HG02588 (cell line): ENCODE data around the gene NEB.

Experiments used
- ATAC-seq: cut with Tn5 transposase; IDR thresholded peaks from one replicate; pipeline ENCODE4 v1.9.1; 2021; ENCODE audit warnings: mild to moderate bottlenecking, moderate library complexity; ENCODE audit not compliant: unreplicated experiment

Gene NEB

DNA sequence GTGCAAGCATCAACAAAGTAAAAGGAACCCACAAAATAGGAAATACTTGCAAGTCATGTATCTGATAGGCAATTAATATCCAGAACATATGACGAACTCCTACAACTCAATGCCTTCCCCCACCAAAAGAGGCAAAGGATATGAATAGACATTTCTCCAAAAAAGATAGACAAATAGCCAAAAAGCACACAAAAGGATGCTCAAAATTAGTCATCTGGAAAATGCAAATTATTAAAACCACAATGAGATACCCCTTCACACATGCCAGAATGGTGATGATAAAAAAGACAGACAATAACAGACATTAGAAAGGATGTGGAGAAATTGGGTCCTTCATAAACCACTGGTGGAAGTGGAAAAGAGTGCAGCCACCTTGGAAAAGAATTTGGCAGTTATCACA, 248.2 kb downstream of the NEB start:
- ATAC-seq, result no peak

DNA sequence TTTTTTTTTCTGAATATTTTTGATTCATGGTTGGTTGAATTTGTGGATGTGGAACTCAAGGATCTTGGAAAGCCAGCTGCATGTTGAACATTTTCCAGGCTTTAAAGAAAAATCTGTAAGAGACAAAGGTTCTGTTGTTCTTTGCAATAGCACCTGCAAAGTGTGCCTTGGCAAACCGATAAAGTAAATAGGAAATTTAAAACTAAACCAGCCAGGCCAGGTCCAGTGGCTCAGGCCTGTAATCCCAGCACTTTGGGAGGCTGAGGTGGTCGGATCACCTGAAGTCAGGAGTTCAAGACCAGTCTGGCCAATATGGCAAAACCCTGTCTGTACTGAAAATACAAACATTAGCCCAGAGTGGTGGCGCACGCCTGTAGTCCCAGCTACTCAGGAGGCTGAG, 250.2 kb downstream of the NEB start:
- ATAC-seq, result no peak

DNA sequence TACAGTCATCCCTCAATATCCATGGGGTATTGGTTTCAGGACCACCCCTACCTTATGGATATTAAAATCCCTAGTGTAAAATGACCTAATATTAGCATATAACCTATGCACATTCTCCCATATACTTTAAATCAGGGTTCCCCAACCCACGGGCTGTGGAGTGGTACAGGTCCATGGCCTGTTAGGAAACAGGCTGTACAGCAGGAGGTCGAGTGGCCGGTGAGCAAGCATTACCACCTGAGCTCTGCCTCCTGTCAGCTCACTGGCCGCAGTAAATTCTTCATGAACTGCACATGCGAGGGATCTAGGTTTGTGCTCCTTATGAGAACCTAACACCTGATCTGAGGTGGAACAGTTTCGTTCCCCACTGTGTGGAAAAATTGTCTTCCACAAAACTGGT, 250.7 kb downstream of the NEB start:
- ATAC-seq, result no peak

DNA sequence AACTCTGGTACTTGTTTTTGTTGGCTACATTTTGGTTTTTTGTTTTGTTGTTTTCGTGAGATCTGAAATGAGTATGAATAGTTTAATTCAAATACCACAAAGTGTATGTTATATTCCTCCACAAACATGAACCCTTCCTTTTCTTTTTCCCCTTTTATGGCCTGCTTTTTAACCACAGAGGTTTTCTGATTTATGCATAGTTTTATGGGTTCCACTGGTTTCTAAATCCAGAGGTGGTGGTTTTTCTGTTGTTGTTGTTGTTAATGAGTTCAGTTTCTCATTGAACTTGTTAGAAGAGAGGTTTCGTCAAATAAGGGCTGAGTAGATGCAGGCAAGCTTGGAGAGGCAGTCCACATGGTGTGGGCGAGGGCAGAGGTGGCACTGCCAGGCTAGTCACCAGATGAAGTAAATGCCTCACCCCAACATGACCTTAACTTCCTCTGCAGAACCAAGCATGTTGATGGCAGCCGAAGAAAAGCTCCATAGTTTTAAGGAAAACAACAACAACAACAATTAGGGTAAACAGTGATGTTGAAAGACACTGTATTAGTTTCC, 252.0 kb downstream of the NEB start:
- no peak for ATAC-seq

DNA sequence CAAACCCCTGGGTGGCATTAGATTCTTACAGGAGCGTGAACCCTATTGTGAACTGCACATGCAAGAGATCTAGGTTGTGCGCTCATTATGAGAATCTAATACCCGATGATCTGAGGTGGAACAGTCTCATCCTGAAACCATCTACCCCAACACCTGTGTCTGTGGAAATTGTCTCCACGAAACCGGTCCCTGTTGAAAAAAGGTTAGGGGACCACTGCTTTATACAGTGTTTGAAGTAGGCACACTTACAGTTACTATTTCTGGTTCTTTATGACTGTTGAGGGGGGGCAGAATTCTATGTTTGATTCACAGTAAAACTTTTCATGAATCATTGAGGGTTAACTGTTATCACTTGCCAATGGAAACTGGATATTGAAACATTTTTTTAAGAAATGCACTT, 252.5 kb downstream of the NEB start:
- ATAC-seq, result no peak

DNA sequence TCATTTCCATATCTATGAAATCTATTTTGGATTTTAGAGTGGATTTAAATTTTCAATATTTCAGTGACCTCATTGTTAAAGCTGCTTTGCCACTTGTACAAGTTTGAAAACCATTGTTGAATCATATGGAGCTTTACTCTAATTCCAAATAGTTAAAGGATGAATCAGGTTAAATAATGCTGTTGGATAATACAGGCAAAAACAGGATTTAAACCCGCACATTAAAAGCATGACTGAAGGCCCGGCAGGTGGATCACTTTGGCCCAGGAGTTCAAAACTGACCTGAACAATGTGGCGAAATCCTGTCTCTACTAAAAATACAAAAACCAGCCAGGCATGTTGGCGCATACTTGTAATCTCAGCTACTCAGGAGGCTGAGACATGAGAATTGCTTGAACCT, 256.3 kb downstream of the NEB start:
- ATAC-seq, result no peak

DNA sequence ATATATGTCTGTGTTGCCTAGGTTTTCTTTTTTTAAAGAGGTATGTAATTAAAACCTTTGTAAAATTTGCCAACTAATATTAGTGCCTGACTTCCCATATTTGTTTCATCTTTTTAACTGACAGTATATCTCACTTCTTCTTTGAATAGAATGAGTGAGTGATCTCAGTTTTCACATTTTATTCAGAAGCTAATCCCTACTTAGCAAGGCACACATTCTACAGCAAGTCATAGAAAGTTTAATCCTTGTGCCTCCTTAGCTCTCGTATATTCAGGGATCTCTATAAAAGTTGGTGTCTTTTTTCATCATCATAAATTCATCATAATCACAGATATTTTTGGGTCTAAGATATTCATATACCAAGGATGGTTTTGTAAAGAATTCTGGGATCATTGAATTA, 258.0 kb downstream of the NEB start:
- no peak for ATAC-seq

DNA sequence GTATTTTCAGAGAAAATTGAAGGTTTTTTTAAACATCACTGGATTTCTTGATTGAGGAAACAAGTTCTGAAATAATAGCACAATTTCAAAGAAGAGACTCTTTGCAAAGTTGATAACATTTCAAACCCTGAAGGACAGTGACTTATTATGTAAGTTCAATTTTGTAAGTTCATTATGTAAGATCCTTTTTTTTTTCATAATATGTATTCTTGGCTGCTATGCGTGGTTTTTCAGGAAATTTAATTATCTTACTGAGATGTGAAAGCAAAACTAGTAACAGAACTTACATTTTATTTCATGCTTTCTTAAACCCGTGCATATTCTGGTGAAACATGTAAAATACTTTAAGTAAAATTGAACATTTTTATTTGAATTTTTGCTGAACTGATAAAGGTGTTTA, 259.2 kb downstream of the NEB start:
- no peak for ATAC-seq

DNA sequence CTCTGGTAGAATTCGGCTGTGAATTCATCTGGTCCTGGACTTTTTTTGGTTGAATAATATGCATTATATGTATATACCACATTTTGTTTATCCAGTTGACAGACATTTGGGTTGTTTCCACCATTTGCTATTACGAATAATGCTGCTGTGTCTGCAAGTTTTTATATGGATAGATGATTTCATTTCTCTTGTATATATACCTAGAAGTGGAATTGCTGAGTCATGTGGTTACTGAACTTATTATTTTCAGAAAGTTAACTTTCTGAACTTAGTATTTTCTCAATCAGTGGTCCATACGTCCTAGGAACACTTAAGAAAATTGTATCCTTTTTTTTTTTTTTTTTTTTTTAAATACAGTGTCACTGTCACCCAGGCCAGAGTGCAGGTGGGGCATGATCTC, 261.3 kb downstream of the NEB start:
- ATAC-seq, result no peak

DNA sequence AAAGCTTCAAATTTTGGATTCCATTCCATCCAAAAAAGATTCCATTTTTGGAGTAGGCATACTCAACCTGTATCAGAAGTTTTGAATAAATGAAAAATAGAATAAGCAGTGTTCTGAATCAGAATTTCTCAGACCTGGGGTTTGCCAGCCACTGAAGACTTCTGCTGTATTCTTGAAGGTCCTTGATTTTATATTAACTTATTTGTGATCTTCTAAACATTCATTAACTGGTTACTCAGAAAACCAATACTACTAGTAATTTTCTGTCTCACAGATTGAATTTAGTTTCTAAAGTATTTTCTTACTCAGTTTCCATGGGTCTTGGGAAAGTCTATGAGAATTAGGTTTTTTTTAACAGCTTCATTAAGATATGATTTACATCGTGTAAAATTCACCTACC, 263.7 kb downstream of the NEB start:
- ATAC-seq, result no peak

DNA sequence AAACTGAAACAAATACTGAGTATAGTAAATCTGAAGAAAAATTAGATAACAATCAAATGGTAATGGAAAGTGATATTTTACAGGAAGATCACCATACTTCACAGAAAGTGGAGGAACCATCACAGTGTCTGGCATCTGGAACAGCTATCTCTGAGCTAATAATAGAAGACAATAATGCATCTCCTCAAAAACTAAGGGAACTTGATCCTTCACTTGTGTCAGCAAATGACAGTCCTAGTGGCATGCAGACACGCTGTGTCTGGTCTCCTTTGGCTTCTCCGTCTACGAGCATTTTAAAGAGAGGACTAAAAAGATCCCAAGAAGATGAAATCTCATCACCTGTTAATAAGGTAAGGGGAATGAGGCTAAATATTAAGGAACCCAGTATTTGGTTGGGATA, 268.5 kb downstream of the NEB start:
- ATAC-seq, result no peak

DNA sequence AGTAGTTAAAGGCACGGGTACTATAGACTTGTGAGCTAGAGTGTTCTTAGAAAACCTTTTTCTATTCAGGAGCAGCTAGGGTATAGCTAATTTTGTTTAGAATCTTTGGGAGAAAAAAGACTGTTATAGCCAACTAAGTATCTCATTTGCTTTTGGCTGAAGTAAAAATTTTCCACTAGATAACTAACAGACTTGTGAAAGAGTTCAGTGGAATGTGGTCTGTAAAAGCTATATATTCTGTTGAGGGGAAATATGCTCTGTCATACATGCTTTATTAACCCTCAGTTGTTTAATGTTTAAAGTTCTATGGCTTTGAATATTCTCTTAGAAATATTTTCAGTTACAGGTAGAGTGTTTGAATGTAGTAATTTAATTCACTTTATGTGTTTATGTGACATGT, 274.9 kb downstream of the NEB start:
- ATAC-seq, result no peak

DNA sequence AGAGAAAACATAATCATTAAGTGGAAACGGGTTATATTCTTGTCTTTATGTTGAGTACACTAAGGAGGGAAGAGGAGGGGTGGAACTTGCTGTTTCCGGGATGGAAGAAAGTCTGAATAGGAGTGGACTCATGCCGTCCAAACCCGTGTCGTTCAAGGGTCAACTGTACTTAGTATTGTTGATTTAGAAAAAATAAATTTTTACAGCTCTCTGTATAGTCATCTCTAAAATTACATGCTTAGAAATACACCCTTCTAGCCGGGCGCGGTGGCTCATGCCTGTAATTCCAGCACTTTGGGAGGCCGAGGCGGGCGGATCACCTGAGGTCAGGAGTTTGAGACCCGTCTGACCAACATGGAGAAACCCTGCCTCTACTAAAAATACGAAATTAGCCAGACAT, 295.1 kb downstream of the NEB start:
- ATAC-seq, result no peak

DNA sequence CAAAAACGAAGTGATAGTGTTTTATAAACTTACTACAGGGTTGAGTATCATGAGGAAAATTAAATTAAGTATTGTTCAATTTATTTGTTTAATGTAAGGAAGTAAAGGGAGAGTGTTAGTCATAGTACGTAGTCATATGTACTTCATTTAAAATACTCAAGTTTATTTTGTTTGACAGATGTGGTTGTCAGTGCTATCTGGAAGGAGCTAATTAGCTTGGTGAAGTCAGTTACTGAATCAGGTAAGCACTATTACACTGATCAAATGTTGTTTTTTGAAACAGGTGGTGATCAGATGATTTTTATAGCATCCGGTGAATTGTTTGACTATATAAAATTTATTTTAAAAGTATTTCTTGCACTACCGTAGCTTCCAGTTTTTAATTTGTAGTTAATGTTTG, 295.8 kb downstream of the NEB start:
- ATAC-seq, result no peak

DNA sequence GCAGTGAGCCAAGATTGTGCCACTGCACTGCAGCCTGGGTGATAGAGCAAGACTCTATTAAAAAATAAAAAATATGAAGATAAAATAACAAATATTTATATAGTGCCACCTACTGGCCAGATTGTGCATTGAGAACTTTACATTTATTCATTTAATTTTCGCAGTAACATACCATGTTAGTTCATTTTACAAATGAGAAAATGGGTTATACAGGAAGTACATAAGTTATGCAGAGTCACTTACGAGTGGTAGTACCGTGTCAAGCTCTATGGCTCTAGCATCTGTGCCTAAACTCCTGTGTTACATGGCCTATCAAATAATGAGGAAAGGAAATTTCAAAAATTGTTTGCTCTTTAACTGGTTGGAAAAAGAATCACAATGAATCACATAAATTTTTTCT, 296.6 kb downstream of the NEB start:
- ATAC-seq, result no peak
